ENCODE results near the gene TET1. TPM values are rescaled to one million over a fixed set of nuclear protein-coding genes. Genes with fewer than 3 reads are reported as not detected.
A peak's percentile ranks its signal among the peaks of the same experiment; 100 is the strongest.

Gene TET1
- total RNA-seq, 2 experiments from 2014 or later, result 1.5 TPM

DNA sequence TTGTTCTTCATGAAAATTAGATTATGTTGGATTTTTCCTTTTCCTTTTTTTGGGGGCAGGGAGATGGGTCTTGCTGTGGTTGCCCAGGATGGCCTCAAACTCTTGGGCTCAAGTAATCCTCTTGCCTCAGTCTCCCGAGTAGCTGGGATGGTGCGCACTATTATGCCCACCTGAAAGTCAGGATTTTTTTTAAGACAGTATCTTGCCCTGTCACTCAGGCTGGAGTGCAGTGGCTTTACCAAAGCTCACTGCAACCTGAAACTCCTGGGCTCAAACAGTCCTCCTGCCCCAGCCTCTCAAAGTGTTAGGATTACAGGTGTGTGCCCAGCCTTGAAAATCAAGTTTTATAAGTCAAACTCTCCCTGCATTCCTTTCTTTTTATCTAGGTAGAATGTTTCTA, 1.7 kb upstream of the TET1 start:
- Histone ChIP-seq H3K9me3 (ENCODE audit: control insufficient read depth in 1 of 2, insufficient read depth in 1 of 2, low read length in 2 of 2) (peaks cover 0 to 4% of the 10 kb centered on the region in 2 experiments), H3K4me1 (ENCODE audit: insufficient read depth, low read length) (peaks cover 25% of the 10 kb centered on the region), H3K27ac (ENCODE audit: low read depth in 1 of 2, low read length in 2 of 2) (no peak overlapping the region), H3K4me3 (ENCODE audit: low read length) (no peak overlapping the region), H3K27me3 (ENCODE audit: control insufficient read depth in 1 of 2, insufficient read depth in 2 of 2, low read length in 2 of 2) (peaks cover 42 to 51% of the 10 kb centered on the region in 2 experiments), H3K36me3 (ENCODE audit: insufficient read depth, low read length) (no peaks in the 10 kb centered on the region)
- H3K4me3 Mint-ChIP-seq, result peak overlapping the region; percentile 62
- ATAC-seq (ENCODE audit: poor library complexity) (no peak), DNase-seq (no peak)
- POLR2A ChIA-PET, result no interaction called here
- H3K27me3 Mint-ChIP-seq, result peaks cover 57% of the 10 kb centered on the region
- CTCF ChIA-PET, result no interaction called here
- intact Hi-C loops (cut with DNase I, micrococcal nuclease), result loop anchor here in 1 of 2 experiments (10.0 kb wide), 1 partner anchor 166 kb away; the partner anchor contains the start of gene CCAR1
- no peaks in the 10 kb centered on the region for H3K36me3 Mint-ChIP-seq (ENCODE audit: low read depth)
- no peak overlapping the region for H3K27ac Mint-ChIP-seq
- TF ChIP-seq, protein P1, sequence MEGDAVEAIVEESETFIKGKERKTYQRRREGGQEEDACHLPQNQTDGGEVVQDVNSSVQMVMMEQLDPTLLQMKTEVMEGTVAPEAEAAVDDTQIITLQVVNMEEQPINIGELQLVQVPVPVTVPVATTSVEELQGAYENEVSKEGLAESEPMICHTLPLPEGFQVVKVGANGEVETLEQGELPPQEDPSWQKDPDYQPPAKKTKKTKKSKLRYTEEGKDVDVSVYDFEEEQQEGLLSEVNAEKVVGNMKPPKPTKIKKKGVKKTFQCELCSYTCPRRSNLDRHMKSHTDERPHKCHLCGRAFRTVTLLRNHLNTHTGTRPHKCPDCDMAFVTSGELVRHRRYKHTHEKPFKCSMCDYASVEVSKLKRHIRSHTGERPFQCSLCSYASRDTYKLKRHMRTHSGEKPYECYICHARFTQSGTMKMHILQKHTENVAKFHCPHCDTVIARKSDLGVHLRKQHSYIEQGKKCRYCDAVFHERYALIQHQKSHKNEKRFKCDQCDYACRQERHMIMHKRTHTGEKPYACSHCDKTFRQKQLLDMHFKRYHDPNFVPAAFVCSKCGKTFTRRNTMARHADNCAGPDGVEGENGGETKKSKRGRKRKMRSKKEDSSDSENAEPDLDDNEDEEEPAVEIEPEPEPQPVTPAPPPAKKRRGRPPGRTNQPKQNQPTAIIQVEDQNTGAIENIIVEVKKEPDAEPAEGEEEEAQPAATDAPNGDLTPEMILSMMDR (IDR thresholded peaks at IDR 0.05), result no peak
- H3K4me1 Mint-ChIP-seq (ENCODE audit: low read depth), result peaks cover 29% of the 10 kb centered on the region
- no peaks in the 10 kb centered on the region for H3K9me3 Mint-ChIP-seq

DNA sequence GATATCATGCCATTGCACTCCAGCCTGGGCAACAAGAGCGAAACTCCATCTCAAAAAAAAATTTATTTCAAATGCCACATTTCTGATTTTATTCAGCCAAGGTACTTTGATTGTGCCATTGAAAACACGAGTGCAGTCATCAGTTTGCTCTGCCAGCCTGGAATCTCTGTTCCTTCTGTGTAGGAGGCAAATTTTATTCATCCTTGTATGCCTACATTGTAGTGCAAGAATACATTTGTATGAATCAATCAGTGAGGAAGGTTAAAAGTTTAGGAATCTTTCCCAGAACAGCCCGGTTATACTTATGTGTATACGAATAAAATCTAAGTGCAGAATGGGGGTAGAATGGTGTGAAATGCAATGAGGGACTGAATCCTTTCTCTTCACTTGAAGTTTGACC, 886 bp upstream of the TET1 start:
- Mint-ChIP-seq H3K4me3 (peak overlapping the region; percentile 76), H3K27me3 (peaks cover 64% of the 10 kb centered on the region), H3K36me3 (ENCODE audit: low read depth) (no peaks in the 10 kb centered on the region), H3K27ac (no peak overlapping the region), H3K4me1 (ENCODE audit: low read depth) (peaks cover 30% of the 10 kb centered on the region), H3K9me3 (no peaks in the 10 kb centered on the region)
- TF ChIP-seq, protein P1 (IDR thresholded peaks at IDR 0.05), result no peak
- ChIA-PET POLR2A (interaction anchor here (0.7 to 1.5 kb wide), 3 partner anchors 8 to 44 kb away, joined by 3 to 5 read pairs (median 5); no protein-coding TSS in a partner anchor), CTCF (no interaction called here)
- intact Hi-C loops (cut with DNase I, micrococcal nuclease), result loop anchor here in 1 of 2 experiments (10.0 kb wide), 1 partner anchor 166 kb away; the partner anchor contains the start of gene CCAR1
- H3K27me3 ChIP-seq (ENCODE audit: control insufficient read depth in 1 of 2, insufficient read depth in 2 of 2, low read length in 2 of 2), result peaks cover 49 to 51% of the 10 kb centered on the region in 2 experiments
- no peak overlapping the region for H3K27ac ChIP-seq (ENCODE audit: low read depth in 1 of 2, low read length in 2 of 2)
- ATAC-seq (ENCODE audit: poor library complexity) (no peak), DNase-seq (no peak)
- no peaks in the 10 kb centered on the region for H3K36me3 ChIP-seq (ENCODE audit: insufficient read depth, low read length)
- peaks cover 25% of the 10 kb centered on the region for H3K4me1 ChIP-seq (ENCODE audit: insufficient read depth, low read length)
- peaks cover 0 to 4% of the 10 kb centered on the region in 2 experiments for H3K9me3 ChIP-seq (ENCODE audit: control insufficient read depth in 1 of 2, insufficient read depth in 1 of 2, low read length in 2 of 2)
- no peak overlapping the region for H3K4me3 ChIP-seq (ENCODE audit: low read length)

DNA sequence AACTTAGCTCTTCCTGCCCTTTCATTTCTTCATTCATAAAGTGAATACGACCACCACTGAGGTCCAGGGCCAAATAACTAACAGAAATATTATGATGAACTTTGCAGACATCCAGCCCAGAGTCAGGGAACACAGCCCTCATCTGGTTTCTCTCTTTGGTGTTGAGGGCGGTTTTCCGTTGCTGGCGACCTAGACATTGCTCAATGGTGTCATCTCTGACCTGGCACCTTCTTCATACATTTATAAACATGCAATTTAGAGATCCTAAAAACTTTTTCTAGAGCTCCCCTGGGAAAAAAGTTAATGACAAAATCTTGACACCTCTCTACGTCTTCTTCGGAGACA, 324 bp upstream of the TET1 start:
- ATAC-seq (ENCODE audit: poor library complexity) (peak; percentile 37), DNase-seq (peak in 3 of 14 experiments; percentile 7 to 24 (median 22))
- Mint-ChIP-seq H3K4me1 (ENCODE audit: low read depth) (peaks cover 30% of the 10 kb centered on the region), H3K4me3 (peak overlapping the region; percentile 76), H3K27me3 (peaks cover 70% of the 10 kb centered on the region), H3K36me3 (ENCODE audit: low read depth) (no peaks in the 10 kb centered on the region), H3K27ac (no peak overlapping the region), H3K9me3 (no peaks in the 10 kb centered on the region)
- intact Hi-C loops (cut with DNase I, micrococcal nuclease), result loop anchor here in 1 of 2 experiments (5.0 to 10.0 kb wide), 2 partner anchors 42 to 165 kb away; partner anchors contain the start of gene CCAR1
- ChIA-PET POLR2A (interaction anchor here (0.7 to 1.5 kb wide), 4 partner anchors 9 to 43 kb away, joined by 3 to 5 read pairs (median 5); no protein-coding TSS in a partner anchor), CTCF (no interaction called here)
- H3K4me3 ChIP-seq (ENCODE audit: low read length), result peak overlapping the region; percentile 41
- peaks cover 51% of the 10 kb centered on the region in 2 experiments for H3K27me3 ChIP-seq (ENCODE audit: control insufficient read depth in 1 of 2, insufficient read depth in 2 of 2, low read length in 2 of 2)
- TF ChIP-seq, protein P1 (IDR thresholded peaks at IDR 0.05), result no peak
- H3K36me3 ChIP-seq (ENCODE audit: insufficient read depth, low read length), result no peaks in the 10 kb centered on the region
- no peak overlapping the region for H3K27ac ChIP-seq (ENCODE audit: low read depth in 1 of 2, low read length in 2 of 2)
- H3K9me3 ChIP-seq (ENCODE audit: control insufficient read depth in 1 of 2, insufficient read depth in 1 of 2, low read length in 2 of 2), result peaks cover 0 to 4% of the 10 kb centered on the region in 2 experiments
- peaks cover 25% of the 10 kb centered on the region for H3K4me1 ChIP-seq (ENCODE audit: insufficient read depth, low read length)
